GM12878 (cell line): ENCODE measurements around the gene ATG5. TPM values are rescaled to one million over a fixed set of nuclear protein-coding genes. Genes with fewer than 3 reads are reported as not detected.

ENCODE experiments used
- ATAC-seq: fragments of 200-7000 bp; cut with Tn5 transposase; 3 replicates; pipeline ENCODE4 v1.9.1; 2020; ENCODE audit warnings: mild to moderate bottlenecking, moderate library complexity
- BruUV-seq: library from RNA; stranded (reverse); fragments of 400-500 nt; replicated peaks from 2 replicates; lab custom pipeline; 2021; lab: Mats Ljungman, UMichigan
- CTCF ChIA-PET: fragments of 300-600 bp; sonication (Branson Sonifier 250); formaldehyde crosslinking; extraction: SDS; loops from one replicate; lab custom pipeline; 2021; ENCODE audit warnings: inconsistent platforms; lab: Yijun Ruan, JAX
- POLR2A ChIA-PET: fragments of 350-600 bp; formaldehyde crosslinking; extraction: SDS; loops from one replicate; lab custom pipeline; 2021; ENCODE audit warnings: inconsistent platforms; lab: Charles Lee
- RAD21 ChIA-PET: fragments of 300-600 bp; sonication (Branson Sonifier 250); formaldehyde crosslinking; loops from one replicate; lab custom pipeline; 2023; ENCODE audit warnings: antibody characterized with exemption; ENCODE audit not compliant: unreplicated experiment; lab: Charles Lee
- SMC1A ChIA-PET: fragments of 300-600 bp; sonication (Branson Sonifier 250); formaldehyde crosslinking; loops from one replicate; lab custom pipeline; 2023; ENCODE audit not compliant: unreplicated experiment, uncharacterized antibody; lab: Charles Lee
- DNase-seq: peaks from one replicate; pipeline ENCODE4 v3.0.0-alpha.2; 2011; ENCODE audit warnings: low read depth, low spot score
- FAIRE-seq: peaks from 3 replicates; lab custom pipeline; 2011; peaks lifted over from hg19 to GRCh38; lab: Jason Lieb, UNC
- H2AFZ ChIP-seq: 2 replicates; pipeline ENCODE4 v1.6.0; 2011; ENCODE audit warnings: low read depth, low read length, control low read depth; ENCODE audit not compliant: control insufficient read depth
- H3K27ac ChIP-seq: 2 replicates; pipeline ENCODE4 v1.5.1; 2011; ENCODE audit warnings: control low read depth; ENCODE audit not compliant: control insufficient read depth, insufficient read depth
- H3K27me3 ChIP-seq, 2 experiments: replicated peaks in 1 of 2; 2 replicates each; pipeline versions ENCODE4 v1.6.0 to v1.6.1; 2011; ENCODE audit warnings: low read length in 1 of 2; ENCODE audit not compliant: control insufficient read depth in 2 of 2, insufficient read depth in 2 of 2
- H3K36me3 ChIP-seq, 2 experiments: 2 replicates each; pipeline ENCODE4 v1.5.1; 2011; ENCODE audit warnings: low read length in 1 of 2; ENCODE audit not compliant: control insufficient read depth in 2 of 2, insufficient read depth in 2 of 2
- H3K4me1 ChIP-seq: 2 replicates; pipeline ENCODE4 v1.6.1; 2011; ENCODE audit warnings: mild to moderate bottlenecking, low read length, moderate library complexity, mixed read lengths; ENCODE audit not compliant: control insufficient read depth, insufficient read depth
- H3K4me2 ChIP-seq: 2 replicates; pipeline ENCODE4 v1.6.0; 2011; ENCODE audit warnings: control low read depth; ENCODE audit not compliant: control insufficient read depth, insufficient read depth
- H3K4me3 ChIP-seq: fragments of 200-600 bp; sonication (generic); 2 replicates; pipeline ENCODE4 v1.5.1; 2016
- H3K79me2 ChIP-seq: 2 replicates; pipeline ENCODE4 v1.6.0; 2011; ENCODE audit warnings: low read length; ENCODE audit not compliant: control insufficient read depth, insufficient read depth
- H3K9ac ChIP-seq: 2 replicates; pipeline ENCODE4 v1.8.0; 2011; ENCODE audit warnings: low read length, control low read depth, mixed read lengths; ENCODE audit not compliant: control insufficient read depth, insufficient read depth
- H3K9me3 ChIP-seq: replicated peaks from 3 replicates; pipeline ENCODE4 v1.5.1; 2011; ENCODE audit warnings: mild to moderate bottlenecking, low read length; ENCODE audit not compliant: control insufficient read depth, insufficient read depth
- H4K20me1 ChIP-seq: 2 replicates; pipeline ENCODE4 v1.6.0; 2011; ENCODE audit not compliant: control insufficient read depth, insufficient read depth
- EP300 ChIP-seq, 2 experiments: fragments of 150-350 bp in 1 of 2; IDR thresholded peaks; 2 replicates each; pipeline ENCODE4 v1.6.1; 2011 to 2012; ENCODE audit warnings: low read depth in 2 of 2, low read length in 2 of 2, borderline replicate concordance in 1 of 2, improper control_type of control experiment in 1 of 2, inconsistent platforms in 1 of 2; ENCODE audit not compliant: control insufficient read depth in 1 of 2
- IKZF2 ChIP-seq, 2 experiments: fragments of 450-650 bp; IDR thresholded peaks; 2 replicates each; pipeline ENCODE4 v1.6.1; 2017; ENCODE audit warnings: mild to moderate bottlenecking in 2 of 2, moderate library complexity in 2 of 2
- IRF4 ChIP-seq: IDR thresholded peaks from 2 replicates; pipeline ENCODE4 v1.6.1; 2011; ENCODE audit warnings: low read depth, low read length
- MTA2 ChIP-seq: fragments of 450-650 bp; IDR thresholded peaks from 2 replicates; pipeline ENCODE4 v1.6.1; 2016; ENCODE audit warnings: low read depth, mild to moderate bottlenecking, moderate library complexity
- MYB ChIP-seq: fragments of 150-350 bp; IDR thresholded peaks from 2 replicates; pipeline ENCODE4 v1.6.1; 2014; ENCODE audit warnings: mild to moderate bottlenecking, low read depth, low read length, borderline replicate concordance
- PAX5 ChIP-seq: IDR thresholded peaks from 2 replicates; pipeline ENCODE4 v1.6.1; 2011; ENCODE audit warnings: low read depth, low read length, borderline replicate concordance
- PML ChIP-seq: IDR thresholded peaks from 2 replicates; pipeline ENCODE4 v1.6.1; 2012; ENCODE audit warnings: low read length, inconsistent platforms
- RCOR1 ChIP-seq: conservative IDR thresholded peaks from 2 replicates; pipeline ENCODE4 v1.6.1; 2012; ENCODE audit warnings: low read depth, low read length, improper control_type of control experiment
- SRF ChIP-seq, 2 experiments: IDR thresholded peaks; 2 replicates each; pipeline ENCODE4 v1.6.1; 2011; ENCODE audit warnings: low read depth in 2 of 2, low read length in 2 of 2, mild to moderate bottlenecking in 1 of 2, moderate library complexity in 1 of 2
- ZBTB33 ChIP-seq: fragments of 450-650 bp; IDR thresholded peaks from 2 replicates; pipeline ENCODE4 v1.6.1; 2017; ENCODE audit warnings: mild to moderate bottlenecking
- WGBS: methylation state at CpG from one replicate; pipeline ENCODE4 v1.1.6; 2016; ENCODE audit warnings: low lambda C conversion rate; ENCODE audit not compliant: insufficient replicate concordance, insufficient coverage; ENCODE audit errors: missing lambda C conversion rate; 5-methylcytosine and 5-hydroxymethylcytosine counted together
- in situ Hi-C: fragments of 300-500 bp; cut with MboI; formaldehyde crosslinking; loops from 9 replicates; pipeline ENCODE4 v1.14.3; 2018; ENCODE audit warnings: mixed read lengths
- intact Hi-C: fragments of 100-400 bp; cut with micrococcal nuclease; formaldehyde crosslinking; loops from one replicate; pipeline ENCODE4 v1.14.2; 2022; ENCODE audit not compliant: unreplicated experiment
- polyA plus RNA-seq, 11 experiments: library from polyadenylated mRNA; depleted of rRNA in 4 of 11; unstranded in 6 of 11; stranded (reverse) in 5 of 11; fragments of >200 nt; fragmentation: Nextera tagmentation in 4 of 11; fragmentation: Illumina TruSeq in 1 of 11; extraction: Ambion mirVana in 4 of 11; extraction: Trizol in 1 of 11; gene quantifications; 1 replicate in 1 of 11; 2 replicates in 10 of 11; pipeline versions ENCODE4 v1.2.1 to v1.2.3, GENCODE V29; 2011 to 2016; ENCODE audit warnings: inconsistent platforms in 2 of 11, missing spikeins in 2 of 11, low read depth in 1 of 11
- total RNA-seq, 4 experiments: library from RNA; depleted of rRNA in 3 of 4; stranded (reverse); fragments of >200 nt in 3 of 4; fragmentation: Illumina TruSeq in 1 of 4; extraction: Trizol in 1 of 4; gene quantifications; 2 replicates each; pipeline versions ENCODE4 v1.2.1 to v1.2.3, GENCODE V29; 2013 to 2021
- TF ChIP-seq, protein P1 (sequence below): IDR thresholded peaks from 2 replicates; pipeline ENCODE4 v1.6.1; 2012; ENCODE audit warnings: low read depth, low read length, improper control_type of control experiment
- TF ChIP-seq, protein P2 (sequence below): IDR thresholded peaks from 2 replicates; pipeline ENCODE4 v1.6.1; 2012; ENCODE audit warnings: improper control_type of control experiment, low read depth, low read length; ENCODE audit not compliant: insufficient replicate concordance
- TF ChIP-seq, protein P3 (sequence below): IDR thresholded peaks from 2 replicates; pipeline ENCODE4 v1.6.1; 2011; ENCODE audit warnings: borderline replicate concordance, low read depth, mild to moderate bottlenecking, moderate library complexity, mixed read lengths, low read length; ENCODE audit not compliant: insufficient read depth; ENCODE audit errors: extremely low read length

The ATG5 gene
- total and polyA plus RNA-seq, 10 of the 15 experiments (the other 5 are each of a cell fraction or from before 2014, with no cell fraction given), result 12.9 to 51.8 (median 23.9) TPM

DNA sequence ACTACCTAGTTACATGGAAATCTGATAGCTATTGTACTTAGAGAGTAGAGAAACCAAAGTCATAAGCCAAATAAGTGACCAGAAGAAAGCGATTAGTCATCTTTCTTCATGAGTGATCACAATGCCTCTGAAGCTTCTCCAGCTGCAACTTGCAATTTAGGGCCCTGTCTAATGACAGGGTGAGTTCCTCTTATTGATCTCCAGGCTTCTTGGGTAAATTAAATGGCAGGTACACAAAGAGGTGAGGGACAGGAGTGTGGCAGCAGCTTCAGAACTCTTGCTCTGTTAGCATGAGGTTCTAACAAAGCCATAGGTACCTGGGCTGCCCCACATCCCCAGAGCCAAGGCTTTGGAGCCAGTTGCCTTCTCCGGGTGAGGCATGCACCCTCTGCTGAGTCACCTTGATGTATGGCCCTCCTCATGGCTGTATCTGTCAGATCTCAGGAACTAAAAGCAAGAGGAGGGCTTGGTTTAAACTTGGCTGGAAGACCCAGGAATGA, 178.7 kb downstream of the ATG5 start:
- DNase-seq, result no peak
- 50% methylated on average over 2 of the region's 2 CpGs for WGBS
- in situ Hi-C loops (no loop called here), intact Hi-C loops (no loop called here)
- POLR2A ChIA-PET, result interaction anchor here (0.8 to 1.5 kb wide), 7 partner anchors 8 to 60 kb away, joined by 3 to 5 read pairs (median 3); no protein-coding TSS in a partner anchor
- Histone ChIP-seq H3K27me3 (no peaks in the 10 kb centered on the region), H3K27ac (peak overlapping the region; percentile 40), H2AFZ (no peak overlapping the region), H3K9ac (no peak overlapping the region), H3K9me3 (no peaks in the 10 kb centered on the region), H3K36me3 (no peaks in the 10 kb centered on the region), H3K4me2 (peak overlapping the region; percentile 69; the same call in 1 of the 2 replicates), H3K79me2 (no peaks in the 10 kb centered on the region), H3K4me3 (no peak overlapping the region), H3K4me1 (peaks cover 46% of the 10 kb centered on the region), H4K20me1 (no peaks in the 10 kb centered on the region)
- CTCF ChIA-PET, result interaction anchor here (0.6 to 3.2 kb wide), 9 partner anchors 10 to 716 kb away, joined by 3 to 27 read pairs (median 4); no protein-coding TSS in a partner anchor
- SMC1A ChIA-PET, result interaction anchor here (0.9 to 18.2 kb wide), 16 partner anchors 9 to 83 kb away, joined by 3 to 217 read pairs (median 4); partner anchors contain the start of gene PRDM1
- BruUV-seq, result no TSS peak
- no peak for FAIRE-seq
- RAD21 ChIA-PET, result interaction anchor here (0.9 to 8.7 kb wide), 11 partner anchors 8 to 76 kb away, joined by 3 to 90 read pairs (median 4); no protein-coding TSS in a partner anchor
- ATAC-seq, result peak; percentile 74
- TF ChIP-seq IRF4 (no peak), EP300 (IDR thresholded peaks at IDR 0.05; ENCODE audit: borderline replicate concordance in 1 of 2, control insufficient read depth in 1 of 2, low read depth in 2 of 2, low read length in 2 of 2) (peak in 1 of 2 experiments; percentile 35; a peak in 1 of 4 replicates), PML (no peak), IKZF2 (IDR thresholded peaks at IDR 0.05) (peak; percentile 25 to 35; a peak in 2 of 4 replicates), SRF (IDR thresholded peaks at IDR 0.05; ENCODE audit: low read depth in 2 of 2, low read length in 2 of 2) (no peak), MYB (no peak), ZBTB33 (no peak), MTA2 (peak; percentile 62; the same call in 1 of the 2 replicates), PAX5 (peak; percentile 28; the same call in 1 of the 2 replicates), RCOR1 (no peak)
- TF ChIP-seq, protein P1, sequence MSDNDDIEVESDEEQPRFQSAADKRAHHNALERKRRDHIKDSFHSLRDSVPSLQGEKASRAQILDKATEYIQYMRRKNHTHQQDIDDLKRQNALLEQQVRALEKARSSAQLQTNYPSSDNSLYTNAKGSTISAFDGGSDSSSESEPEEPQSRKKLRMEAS, result no peak
- TF ChIP-seq, protein P2, sequence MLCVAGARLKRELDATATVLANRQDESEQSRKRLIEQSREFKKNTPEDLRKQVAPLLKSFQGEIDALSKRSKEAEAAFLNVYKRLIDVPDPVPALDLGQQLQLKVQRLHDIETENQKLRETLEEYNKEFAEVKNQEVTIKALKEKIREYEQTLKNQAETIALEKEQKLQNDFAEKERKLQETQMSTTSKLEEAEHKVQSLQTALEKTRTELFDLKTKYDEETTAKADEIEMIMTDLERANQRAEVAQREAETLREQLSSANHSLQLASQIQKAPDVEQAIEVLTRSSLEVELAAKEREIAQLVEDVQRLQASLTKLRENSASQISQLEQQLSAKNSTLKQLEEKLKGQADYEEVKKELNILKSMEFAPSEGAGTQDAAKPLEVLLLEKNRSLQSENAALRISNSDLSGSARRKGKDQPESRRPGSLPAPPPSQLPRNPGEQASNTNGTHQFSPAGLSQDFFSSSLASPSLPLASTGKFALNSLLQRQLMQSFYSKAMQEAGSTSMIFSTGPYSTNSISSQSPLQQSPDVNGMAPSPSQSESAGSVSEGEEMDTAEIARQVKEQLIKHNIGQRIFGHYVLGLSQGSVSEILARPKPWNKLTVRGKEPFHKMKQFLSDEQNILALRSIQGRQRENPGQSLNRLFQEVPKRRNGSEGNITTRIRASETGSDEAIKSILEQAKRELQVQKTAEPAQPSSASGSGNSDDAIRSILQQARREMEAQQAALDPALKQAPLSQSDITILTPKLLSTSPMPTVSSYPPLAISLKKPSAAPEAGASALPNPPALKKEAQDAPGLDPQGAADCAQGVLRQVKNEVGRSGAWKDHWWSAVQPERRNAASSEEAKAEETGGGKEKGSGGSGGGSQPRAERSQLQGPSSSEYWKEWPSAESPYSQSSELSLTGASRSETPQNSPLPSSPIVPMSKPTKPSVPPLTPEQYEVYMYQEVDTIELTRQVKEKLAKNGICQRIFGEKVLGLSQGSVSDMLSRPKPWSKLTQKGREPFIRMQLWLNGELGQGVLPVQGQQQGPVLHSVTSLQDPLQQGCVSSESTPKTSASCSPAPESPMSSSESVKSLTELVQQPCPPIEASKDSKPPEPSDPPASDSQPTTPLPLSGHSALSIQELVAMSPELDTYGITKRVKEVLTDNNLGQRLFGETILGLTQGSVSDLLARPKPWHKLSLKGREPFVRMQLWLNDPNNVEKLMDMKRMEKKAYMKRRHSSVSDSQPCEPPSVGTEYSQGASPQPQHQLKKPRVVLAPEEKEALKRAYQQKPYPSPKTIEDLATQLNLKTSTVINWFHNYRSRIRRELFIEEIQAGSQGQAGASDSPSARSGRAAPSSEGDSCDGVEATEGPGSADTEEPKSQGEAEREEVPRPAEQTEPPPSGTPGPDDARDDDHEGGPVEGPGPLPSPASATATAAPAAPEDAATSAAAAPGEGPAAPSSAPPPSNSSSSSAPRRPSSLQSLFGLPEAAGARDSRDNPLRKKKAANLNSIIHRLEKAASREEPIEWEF, result peak; percentile 95
- TF ChIP-seq, protein P3, sequence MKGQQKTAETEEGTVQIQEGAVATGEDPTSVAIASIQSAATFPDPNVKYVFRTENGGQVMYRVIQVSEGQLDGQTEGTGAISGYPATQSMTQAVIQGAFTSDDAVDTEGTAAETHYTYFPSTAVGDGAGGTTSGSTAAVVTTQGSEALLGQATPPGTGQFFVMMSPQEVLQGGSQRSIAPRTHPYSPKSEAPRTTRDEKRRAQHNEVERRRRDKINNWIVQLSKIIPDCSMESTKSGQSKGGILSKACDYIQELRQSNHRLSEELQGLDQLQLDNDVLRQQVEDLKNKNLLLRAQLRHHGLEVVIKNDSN, result no peak
